Caki2 (cell line): Measurements from ENCODE around the gene KRT75. TPM values are rescaled to one million over a fixed set of nuclear protein-coding genes. Genes with fewer than 3 reads are reported as not detected.
"Not testable (repeated sequence)": the region's sequence is repeated elsewhere in the genome, so short reads cannot be mapped to it uniquely, and the experiment has no call there.

Experiments
- DNase-seq: peaks from one replicate; pipeline ENCODE4 v3.0.0-alpha.2; 2015; ENCODE audit warnings: low read depth
- in situ Hi-C: cut with HindIII; loops from 2 replicates; pipeline ENCODE4 v1.10.0; 2016; ENCODE audit warnings: low sequenced_read_pairs, low pct_unique_long_range_greater_than_20kb, mixed read lengths
- total RNA-seq: library from RNA; depleted of rRNA; stranded (reverse); fragments of >200 nt; shearing (Covaris generic); gene quantifications from 2 replicates; pipeline ENCODE4 v1.2.3, GENCODE V29; 2014; ENCODE audit warnings: low replicate concordance; rRNA removed

The KRT75 gene
- not detected in 2 replicates for total RNA-seq

GRCh38 chr12:52434081-52434733 is at the start of gene KRT75:
Gene KRT75 (minus strand): TSS chr12:52434371. CDS start chr12:52434304, 67 bp downstream.
- in situ Hi-C loops: no loop called here
- DNase-seq: no peak

GRCh38 chr12:52480073-52480472 is 45.9 kb upstream of the KRT75 start:
- in situ Hi-C loops: no loop called here
- DNase-seq: no peak

DNA sequence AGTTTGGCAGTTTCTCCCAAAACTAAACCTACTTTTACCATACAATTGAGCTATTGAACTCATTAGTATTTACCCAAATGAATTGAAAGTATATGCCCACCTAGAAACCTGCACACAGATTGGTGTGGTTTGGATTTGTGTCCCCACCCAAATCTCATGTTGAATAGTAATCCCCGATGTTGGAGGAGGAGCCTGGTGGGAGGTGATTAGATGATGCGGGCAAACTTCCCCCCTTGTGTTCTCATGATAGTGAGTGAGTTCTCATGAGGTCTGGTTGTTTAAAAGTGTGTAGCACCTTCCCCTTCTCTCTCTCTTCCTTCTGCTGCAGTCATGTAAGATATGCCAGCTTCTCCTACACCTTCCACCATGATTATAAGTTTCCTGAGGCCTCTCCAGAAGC is 43.5 kb upstream of the KRT75 start:
- in situ Hi-C loops: no loop called here
- DNase-seq: no peak

DNA sequence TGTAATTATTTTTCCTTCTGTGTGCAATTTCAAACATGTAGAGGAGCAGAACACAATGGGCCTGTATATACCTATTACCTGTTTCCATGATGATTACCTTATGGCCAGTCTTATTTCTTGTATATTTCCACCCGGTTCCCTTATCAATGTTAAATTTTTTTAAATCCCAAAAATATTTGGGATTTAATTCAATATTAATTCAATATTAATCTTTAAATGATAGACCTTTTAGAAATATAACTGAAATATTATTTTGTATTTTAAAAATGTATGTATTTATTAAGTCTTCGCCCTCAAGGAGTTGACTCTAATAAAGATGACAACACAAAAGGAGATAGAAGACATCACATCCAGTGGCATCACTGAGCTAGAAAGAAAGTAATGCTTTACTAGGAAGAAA is 40.0 kb upstream of the KRT75 start:
- in situ Hi-C loops: no loop called here
- no peak for DNase-seq

DNA sequence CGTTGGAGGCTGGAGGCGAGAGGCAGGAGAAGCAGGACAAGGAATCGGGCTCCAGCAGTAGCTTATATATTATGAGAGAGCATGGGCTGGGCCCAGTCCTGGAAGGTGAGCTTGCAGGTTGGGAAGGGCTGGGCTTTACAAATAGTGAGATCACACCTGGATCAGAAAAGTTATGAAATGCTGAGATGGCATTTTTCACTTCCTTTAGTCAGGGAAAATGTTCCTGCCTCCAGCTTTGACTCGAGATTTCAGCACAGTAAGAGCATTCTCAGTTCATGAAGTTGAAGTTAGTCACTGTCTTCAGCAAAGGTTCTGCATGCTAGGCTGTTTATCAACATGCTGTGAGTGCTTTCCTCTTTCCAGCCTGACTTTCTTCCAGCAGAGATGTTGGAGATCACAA is 39.6 kb upstream of the KRT75 start, which contains the start of gene KRT6C:
KRT6C (minus strand) TSS at position 38 of the 400 bp plus-strand sequence. CDS start 68 bp downstream, outside the sequence.
- no peak for DNase-seq
- in situ Hi-C loops: no loop called here

GRCh38 chr12:52469853-52470252 is 35.7 kb upstream of the KRT75 start:
- in situ Hi-C loops: no loop called here
- no peak for DNase-seq

GRCh38 chr12:52464897-52465296 is 30.7 kb upstream of the KRT75 start:
- DNase-seq: no peak
- in situ Hi-C loops: no loop called here

DNA sequence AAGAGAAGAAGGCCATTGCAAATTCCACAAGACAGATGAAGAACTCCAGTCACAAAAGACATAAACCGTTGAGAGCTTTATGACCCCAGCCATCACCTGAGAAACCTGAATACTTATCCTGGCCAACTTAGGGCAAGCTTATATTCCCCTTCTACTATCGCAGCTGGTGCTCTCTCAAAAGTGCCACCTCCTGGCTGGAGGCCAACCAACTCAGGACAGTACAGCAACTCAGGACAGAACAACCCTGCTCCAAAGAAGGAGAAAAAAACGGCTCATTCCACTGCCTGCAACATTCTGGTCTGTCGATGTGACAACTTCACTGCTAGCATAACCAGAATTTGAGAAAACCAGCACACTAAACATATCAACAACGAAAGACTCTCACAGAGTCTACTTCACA is 27.5 kb upstream of the KRT75 start:
- no peak for DNase-seq
- in situ Hi-C loops: no loop called here

DNA sequence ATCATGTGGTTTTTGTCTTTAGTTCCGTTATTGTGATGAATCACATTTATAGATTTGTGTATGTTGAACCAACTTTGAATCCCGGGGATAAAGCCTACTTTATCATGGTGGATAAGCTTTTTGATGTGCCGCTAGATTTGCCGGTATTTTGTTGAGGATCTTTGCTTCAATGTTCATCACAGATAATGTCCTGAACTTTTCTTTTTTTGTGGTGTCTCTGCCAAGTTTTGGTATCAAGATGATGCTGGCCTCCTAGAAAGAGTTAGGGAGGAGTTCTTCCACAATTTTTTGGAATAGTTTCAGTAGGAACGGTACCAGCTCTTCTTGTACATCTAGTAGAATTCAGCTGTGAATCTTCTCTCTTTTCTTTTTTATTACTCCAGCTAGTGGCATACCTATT is 24.7 kb upstream of the KRT75 start:
- in situ Hi-C loops: no loop called here
- DNase-seq: no peak

DNA sequence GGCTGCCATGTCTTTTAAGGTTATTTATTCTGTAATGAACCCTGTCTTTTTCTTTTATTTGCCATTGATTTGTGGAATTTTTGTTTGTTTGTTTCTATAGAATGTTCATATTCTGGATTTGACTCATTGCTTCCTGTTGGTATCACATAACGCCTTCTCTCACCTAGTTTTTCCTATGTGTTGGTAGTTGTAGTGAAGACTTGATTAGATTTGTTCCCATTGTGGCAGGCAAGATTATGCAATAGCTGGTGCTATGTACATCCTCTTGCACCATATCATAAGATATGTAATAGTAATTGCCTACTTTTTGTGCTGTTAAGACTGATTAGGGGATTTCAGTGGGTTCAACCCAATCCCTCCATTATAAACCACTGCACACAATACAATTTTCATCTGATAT is 21.6 kb upstream of the KRT75 start:
- DNase-seq: no peak
- in situ Hi-C loops: no loop called here

DNA sequence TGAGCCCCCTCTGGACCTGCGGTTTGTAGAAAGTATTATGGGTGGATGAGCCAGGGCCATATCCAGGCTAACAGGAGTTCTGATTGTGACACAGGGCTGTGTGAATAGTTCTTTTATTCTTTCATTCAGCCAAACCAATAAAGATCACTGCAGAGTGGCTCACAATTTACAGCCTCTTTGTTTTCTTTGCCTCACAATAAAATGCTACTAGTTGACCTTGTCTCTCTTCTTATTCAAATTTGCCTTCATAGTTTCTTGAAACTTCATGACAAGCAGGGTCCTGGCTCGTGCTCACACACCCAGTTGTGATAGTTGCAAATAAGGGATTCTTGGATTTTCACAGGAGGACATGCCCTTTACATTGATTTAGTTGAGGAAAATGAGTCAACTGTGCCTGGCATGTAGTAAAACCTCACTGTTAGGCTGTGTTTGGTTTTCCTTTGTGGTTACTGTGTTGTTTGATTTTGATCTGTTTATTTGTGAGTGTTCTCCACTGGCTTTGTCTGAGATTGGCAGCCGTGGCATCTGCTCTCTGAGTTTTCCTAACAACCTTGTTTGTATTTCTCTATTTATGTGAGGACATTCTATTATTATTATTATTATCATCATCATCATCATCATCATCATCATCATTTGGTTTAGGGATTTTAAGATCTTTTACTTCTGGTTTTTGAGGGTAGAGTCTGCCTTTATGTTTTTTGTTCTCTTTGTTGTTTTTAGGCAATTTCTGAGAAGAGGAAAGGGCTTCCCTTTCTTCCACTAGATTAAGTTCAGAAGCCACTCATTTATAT is 20.4 kb upstream of the KRT75 start:
- in situ Hi-C loops: no loop called here
- DNase-seq: no peak

DNA sequence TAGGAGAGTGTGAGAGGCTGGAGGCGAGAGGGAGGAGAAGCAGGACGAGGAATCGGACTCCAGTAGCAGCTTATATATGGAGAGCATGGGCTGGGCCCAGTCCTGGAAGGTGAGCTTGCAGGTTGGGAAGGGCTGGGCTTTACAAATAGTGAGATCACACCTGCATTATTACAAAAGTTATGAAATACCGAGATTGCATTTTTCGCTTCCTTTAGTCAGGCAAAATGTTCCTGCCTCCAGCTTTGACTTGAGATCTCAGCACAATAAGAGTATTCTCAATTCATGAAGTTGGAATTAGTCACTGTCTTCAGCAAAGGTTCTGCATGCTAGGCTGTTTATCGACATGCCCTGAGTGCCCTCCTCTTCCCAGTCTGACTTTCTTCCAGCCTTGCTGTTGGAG is 17.9 kb upstream of the KRT75 start, which contains the start of gene KRT6B:
KRT6B (minus strand) TSS at position 46 of the 400 bp plus-strand sequence. CDS start 68 bp downstream, outside the sequence.
- no peak for DNase-seq
- in situ Hi-C loops: no loop called here

DNA sequence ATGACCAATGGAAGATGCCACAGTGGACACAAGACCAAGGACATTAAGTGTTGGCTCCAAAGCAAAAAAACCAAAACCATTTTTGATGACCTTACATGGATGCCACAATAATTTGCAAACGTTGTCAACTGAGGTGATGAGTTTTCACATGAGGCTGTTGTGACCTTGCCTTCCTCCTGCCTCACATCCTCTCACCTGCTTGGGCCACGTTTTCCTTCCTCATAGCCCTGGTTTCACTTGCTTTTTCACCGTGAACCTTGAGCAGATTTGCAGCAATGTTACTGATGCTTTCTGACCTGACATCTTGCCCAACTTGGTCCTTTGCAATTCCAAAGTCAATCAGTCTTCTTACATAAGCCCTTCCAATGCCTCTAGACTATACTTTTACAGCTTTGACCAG is 14.1 kb upstream of the KRT75 start:
- in situ Hi-C loops: no loop called here
- no peak for DNase-seq

- in situ Hi-C loops, DNase-seq: not testable (repeated sequence)
Observed at GRCh38 chr12:52447196-52447595, 13.0 kb upstream of the KRT75 start.

DNA sequence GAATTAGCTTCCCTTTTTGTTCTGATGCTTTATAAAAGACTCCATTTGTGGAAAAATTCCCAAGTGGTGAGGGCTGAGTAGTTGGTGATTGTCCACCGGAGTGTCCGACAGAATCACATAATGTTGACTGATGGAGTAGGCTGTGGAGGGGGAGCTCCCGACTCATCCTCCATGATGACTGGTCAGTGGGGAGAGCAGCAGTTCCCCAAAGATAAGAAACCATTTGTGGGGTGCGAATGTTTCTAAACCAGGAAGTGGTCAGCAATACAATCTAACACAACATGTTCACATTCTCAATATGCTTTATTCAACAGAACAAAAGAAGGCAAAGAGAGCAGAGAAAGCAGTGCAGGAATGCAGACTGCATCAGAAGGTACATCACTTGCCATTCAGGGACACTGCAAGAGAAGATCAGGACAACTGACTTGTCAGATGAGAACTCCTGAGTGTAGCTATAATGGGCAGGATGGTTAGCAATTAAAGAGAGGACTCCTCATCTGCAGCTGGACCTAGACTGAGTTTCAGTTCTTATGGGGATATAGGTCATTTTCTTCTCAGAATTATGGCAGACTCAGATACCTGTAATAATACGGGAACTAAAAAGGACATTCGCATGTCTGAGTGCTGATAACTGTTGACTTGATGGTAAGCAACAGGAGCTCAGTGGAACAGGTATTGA is 12.3 kb upstream of the KRT75 start:
- in situ Hi-C loops: no loop called here
- DNase-seq: no peak

DNA sequence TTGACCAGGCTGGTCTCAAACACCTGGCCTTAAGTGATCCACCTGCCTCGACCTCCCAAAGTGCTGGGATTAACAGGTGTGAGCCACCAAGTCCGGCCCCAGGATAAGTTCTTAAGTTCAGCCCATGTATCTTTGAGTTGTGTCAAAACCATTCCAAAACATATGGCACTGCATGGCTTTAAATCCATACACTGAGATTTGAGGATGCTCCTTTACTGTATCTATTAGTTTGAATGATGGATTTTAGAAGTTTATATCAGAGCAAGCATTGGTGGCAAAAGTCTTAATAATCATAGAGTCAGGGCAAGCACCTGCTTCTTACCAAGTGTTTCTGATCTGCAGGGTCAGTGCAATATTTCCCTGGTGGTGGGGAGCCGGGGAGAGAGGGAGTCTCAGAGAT is 11.7 kb upstream of the KRT75 start:
- DNase-seq: no peak
- in situ Hi-C loops: no loop called here

GRCh38 chr12:52444647-52445595 is 10.8 kb upstream of the KRT75 start:
- DNase-seq: no peak
- in situ Hi-C loops: no loop called here

GRCh38 chr12:52443966-52444365 is 9.8 kb upstream of the KRT75 start:
- in situ Hi-C loops: no loop called here
- DNase-seq: no peak
